Measurements from ENCODE around the gene AKAP13.

DNA sequence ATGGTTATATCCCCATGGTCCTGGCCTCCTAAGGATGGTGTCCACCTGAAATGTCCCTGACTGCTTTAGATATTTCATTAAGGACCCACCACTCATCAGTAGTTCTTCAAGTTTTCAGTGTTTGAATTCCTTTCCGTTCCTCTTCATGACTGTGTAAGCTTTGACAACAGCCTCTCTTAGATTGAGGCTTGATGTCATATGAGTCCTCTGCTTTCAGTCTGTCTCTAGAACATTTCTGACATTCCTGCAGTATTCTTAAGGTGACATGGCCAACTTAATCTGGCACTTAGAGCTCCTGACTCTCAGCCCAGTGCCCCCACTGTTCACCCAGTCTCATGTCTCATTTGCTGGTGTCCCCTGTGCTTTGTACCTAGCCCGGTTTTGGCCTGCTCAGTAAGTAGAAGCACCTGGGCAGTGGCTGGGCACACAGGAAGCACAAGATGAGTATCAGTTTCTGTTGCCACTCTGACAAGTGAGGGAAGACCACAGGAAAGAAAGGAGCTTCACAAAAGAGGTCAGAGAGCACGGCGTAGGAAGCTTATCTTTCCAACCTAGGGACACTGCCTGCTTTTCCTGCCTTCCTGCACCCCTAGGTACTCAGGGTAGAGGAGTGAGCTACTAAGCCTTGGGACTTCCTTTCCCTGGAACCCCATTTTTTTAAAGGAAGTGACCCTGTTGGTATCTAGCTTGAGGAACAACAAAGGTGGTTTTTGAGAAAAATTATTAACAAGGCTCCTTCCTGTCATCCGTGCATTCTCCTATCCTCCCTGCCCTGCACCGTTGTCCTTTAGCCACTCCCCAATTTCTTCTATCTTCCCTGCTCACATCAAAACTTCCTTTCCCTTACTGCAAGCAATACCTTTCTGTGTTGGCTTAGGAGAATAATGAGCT lies 311.2 kb downstream of the AKAP13 start:
- TF ChIP-seq, protein P1, sequence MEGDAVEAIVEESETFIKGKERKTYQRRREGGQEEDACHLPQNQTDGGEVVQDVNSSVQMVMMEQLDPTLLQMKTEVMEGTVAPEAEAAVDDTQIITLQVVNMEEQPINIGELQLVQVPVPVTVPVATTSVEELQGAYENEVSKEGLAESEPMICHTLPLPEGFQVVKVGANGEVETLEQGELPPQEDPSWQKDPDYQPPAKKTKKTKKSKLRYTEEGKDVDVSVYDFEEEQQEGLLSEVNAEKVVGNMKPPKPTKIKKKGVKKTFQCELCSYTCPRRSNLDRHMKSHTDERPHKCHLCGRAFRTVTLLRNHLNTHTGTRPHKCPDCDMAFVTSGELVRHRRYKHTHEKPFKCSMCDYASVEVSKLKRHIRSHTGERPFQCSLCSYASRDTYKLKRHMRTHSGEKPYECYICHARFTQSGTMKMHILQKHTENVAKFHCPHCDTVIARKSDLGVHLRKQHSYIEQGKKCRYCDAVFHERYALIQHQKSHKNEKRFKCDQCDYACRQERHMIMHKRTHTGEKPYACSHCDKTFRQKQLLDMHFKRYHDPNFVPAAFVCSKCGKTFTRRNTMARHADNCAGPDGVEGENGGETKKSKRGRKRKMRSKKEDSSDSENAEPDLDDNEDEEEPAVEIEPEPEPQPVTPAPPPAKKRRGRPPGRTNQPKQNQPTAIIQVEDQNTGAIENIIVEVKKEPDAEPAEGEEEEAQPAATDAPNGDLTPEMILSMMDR (IDR thresholded peaks at IDR 0.05): no peak
- TF ChIP-seq POLR2A (IDR thresholded peaks at IDR 0.05) (peak in 1 of 4 donors; percentile 21), POLR2AphosphoS5 (IDR thresholded peaks at IDR 0.05) (peak in 1 of 2 donors; percentile 24), EP300 (IDR thresholded peaks at IDR 0.05) (no peak)
